Activated T-helper 9 cell treated with anti-CD3 and anti-CD28 coated beads, Interleukin-2, amount 50 U/mL, for 16 hours (primary cell): Measurements from ENCODE around the gene S100A16.
"Not testable (repeated sequence)": the region's sequence is repeated elsewhere in the genome, so short reads cannot be mapped to it uniquely, and the experiment has no call there.

ENCODE experiments used
- DNase-seq: peaks from one replicate; pipeline ENCODE4 v3.0.0-alpha.2; 2020; ENCODE audit warnings: low read depth

S100A16 gene

GRCh38 chr1:153562021-153562420 lies 50.9 kb downstream of the S100A16 start:
- not testable (repeated sequence) for DNase-seq

- no peak for DNase-seq
Measured at GRCh38 chr1:153561466-153561985, 51.4 kb downstream of the S100A16 start.

GRCh38 chr1:153560771-153561465 lies 52.0 kb downstream of the S100A16 start:
- no peak for DNase-seq

GRCh38 chr1:153560241-153560640 lies 52.7 kb downstream of the S100A16 start:
- no peak for DNase-seq

GRCh38 chr1:153557877-153558276 lies 55.1 kb downstream of the S100A16 start:
- DNase-seq, result no peak
